NCI-H146 (cell line): ENCODE data around the gene TBC1D22B.
"Not testable (repeated sequence)": the region's sequence is repeated elsewhere in the genome, so short reads cannot be mapped to it uniquely, and the experiment has no call there.

ENCODE experiments used
- DNase-seq: peaks from one replicate; lab custom pipeline; 2025; lab: John Stamatoyannopoulos, UW

TBC1D22B gene

DNA sequence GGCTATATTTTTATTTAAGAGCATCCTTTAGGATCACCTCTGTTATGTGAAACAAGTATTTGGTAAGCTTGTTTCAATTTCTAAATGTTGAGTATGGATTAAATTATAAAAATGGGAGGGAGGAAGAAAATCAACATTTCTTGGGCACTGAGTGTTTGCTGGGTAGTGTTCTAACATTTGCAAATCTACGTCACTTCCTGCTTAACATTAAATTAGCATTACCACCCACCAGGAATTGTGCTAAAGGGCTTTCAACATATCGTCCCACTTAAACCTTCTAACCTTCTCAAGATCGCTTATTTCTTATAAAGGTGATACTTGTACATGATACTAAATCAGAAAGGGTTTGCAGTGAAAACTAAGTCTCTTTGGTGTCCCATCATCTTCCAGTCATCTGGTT, 8.3 kb downstream of the TBC1D22B start:
- DNase-seq, result no peak

DNA sequence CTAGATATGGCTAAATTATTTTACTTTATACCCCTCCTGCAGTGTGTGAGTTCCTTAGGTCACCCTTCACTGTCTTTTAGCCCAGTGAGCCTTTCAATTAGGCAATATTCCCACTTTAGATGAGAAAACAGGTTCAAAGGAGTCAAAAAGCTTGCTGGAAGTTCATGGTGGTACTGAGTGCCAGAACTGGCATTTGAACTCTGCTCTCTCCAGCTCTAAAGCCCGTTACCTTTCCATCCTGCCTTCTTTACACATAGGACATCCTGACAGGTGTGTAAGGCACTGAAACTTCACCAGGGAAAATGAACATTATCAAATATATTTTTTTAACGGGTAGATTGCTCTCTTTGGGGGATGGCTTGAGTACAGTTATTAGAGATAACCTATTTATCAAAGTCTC, 11.5 kb downstream of the TBC1D22B start:
- DNase-seq, result no peak

DNA sequence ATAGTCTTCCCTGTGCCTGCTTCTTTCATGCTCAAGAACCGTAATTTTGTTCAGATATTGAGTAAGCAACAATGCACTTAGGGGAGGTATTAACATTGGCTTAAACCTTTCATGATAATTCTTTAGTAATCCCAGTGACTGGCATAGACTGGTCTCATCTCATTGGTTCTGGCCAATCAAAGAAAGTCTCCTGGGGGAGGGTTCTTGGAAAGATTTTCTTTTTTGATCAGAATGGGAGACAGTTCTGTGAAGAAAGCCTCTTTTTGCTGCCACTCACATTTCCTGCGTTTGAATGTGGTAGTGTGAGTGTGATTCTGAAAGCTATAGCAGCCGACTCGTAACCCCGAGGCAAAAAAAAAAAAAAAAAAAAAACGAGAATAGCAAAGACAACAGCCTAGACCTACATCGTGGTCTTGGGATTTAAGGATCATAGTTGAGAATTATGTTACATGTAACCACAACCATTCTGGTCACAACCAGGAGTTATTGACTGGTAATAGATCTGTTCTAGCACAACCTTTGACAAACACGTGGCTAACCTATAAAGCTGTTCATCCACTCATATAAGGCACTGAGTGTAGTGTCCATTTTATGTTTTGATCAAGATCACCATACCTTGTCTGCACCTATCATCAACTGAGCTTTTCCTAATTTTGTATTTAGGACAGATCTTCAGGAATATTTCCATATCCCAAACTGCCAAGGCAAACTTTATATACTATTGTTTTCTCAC, 15.4 kb downstream of the TBC1D22B start:
- DNase-seq, result no peak

DNA sequence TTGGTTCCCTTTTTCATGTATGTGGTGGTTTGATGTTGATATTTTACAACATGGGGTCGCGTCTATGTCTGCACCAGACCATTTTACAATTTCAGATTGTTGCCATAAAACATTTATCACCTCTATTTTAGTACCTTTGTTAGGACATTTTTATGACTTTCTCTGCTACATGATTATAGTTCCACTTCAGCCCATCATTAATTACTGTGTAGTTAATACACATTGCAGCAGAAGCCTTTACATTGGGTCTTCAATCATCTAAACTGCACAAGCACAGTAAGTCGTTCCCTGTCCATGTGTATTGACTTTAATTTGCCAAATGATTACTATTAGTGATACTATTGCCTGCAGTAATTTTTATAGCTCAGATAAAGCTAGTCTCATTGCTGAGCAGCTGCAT, 16.1 kb downstream of the TBC1D22B start:
- no peak for DNase-seq

DNA sequence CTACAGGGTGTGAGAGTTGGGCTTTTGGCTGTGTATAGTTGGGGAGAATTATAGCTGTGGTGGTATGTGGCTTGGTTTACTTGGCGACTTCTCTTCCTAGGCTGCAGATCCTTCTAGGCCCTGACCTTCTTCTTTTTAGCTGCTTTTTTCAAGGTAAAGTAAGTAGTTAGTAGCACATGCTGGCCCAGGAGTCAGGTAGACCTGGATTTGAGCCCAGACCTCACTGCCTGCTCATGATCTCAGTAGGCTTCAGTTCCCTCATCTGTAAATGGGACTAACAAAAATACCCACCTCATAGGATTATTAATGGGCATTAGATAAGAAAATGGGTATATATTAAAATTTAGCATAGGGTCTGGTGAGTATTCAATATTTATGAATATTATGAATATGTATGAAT, 17.8 kb downstream of the TBC1D22B start:
- DNase-seq, result no peak

DNA sequence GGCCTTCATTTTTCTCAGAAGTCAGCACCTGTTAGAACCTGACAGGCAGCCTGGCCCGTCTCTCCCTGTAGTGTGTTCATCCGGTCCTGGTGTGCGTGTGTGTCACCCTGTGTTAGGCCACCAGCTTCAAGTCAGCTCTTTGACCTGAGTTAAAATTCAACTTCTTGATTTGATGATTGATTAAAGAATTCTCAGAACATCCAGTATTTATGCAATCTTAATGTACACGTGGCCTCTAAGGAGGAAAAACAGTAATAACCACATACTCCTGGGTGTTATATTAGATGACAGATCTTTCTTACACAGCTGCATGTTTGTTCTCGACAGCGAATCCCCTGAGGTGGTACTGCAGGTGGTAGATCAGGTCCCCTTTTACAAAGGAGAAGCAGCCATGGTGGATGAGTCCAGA, 19.4 kb downstream of the TBC1D22B start:
- no peak for DNase-seq

DNA sequence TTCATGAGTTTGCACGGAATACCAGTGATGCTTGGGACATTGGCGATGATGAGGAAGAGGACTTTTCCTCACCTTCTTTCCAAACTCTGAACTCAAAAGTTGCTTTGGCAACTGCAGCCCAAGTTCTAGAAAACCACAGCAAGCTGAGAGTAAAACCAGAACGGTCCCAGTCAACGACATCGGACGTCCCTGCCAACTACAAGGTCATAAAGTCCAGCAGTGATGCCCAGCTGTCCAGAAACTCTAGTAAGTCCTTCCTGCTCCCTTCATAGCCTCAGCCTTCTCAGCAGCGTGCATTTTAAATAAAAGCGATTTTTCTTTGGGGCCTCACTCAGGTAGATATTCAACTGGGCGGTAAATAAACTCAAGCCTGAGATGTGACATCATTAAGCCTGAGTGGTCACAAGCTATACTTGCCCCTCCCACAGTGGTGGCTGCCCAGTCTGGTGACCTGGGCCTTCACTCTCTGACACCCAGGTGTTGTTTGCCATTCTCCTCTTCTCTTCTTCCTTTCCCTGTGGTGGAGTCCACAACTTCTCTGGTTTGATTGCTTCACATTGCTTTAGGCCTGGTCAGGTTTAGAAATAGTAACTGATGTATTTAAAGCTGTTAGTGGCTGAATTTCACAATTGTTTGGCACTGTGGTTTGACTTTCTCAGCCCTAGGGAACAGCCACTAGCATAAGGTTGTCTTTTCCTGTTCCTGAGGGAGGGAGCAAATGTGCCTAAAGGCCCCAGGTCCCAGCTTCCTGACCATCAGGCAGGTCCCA, 22.0 kb downstream of the TBC1D22B start:
- DNase-seq, result no peak

DNA sequence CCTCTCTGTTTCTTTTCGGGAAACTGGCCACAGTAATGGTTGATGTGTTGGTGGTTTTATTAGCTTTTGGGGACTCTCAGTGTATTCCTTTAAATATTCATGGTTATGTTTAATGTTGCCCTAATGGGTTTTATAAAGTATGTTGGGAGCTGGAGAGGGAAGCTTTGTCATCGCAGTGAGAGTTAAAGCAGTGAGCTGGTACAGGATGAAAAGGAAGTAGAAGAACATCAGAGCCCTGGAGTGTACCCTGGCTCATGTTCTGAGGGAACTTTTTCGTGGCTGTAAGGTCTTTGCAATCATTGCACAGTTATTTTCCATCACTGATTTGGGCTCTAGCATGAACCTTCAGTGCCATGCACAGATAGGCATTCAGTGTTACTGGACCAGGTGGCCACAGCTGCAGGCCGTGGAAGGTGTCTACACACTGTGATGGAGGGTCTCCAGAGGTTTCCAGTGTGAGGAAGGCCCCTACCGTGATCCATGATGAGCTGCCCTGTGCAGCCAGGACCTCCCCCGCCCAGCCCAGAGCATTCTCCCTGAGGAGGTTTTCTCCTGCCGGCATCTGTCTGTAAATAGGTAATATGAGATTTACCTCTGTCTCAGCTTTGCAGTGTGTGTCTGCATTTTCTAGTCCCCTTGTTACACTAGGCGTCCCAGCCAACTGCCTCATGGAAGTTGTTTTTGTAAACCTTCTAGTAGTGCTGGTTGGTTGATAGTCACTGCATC, 22.8 kb downstream of the TBC1D22B start:
- DNase-seq, result no peak

DNA sequence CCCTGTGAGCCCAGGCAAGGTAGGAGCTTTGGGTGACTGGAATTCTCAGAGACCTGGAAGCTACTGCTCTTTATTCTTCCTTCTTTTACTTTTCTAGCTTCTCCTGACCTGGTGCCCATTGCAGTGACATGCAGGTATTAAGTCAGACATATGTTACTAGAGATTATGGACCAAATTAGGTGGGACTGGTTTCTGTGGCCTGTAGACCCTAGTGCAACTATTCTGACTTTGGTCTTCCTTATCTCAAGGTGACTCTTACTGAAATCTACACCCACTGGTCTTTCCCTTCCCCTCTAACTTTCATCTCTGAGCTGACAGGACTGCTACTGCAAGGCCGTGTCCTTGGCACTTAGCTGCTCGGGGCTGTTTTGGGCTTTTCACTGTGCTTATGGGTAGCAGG, 24.8 kb downstream of the TBC1D22B start:
- no peak for DNase-seq

DNA sequence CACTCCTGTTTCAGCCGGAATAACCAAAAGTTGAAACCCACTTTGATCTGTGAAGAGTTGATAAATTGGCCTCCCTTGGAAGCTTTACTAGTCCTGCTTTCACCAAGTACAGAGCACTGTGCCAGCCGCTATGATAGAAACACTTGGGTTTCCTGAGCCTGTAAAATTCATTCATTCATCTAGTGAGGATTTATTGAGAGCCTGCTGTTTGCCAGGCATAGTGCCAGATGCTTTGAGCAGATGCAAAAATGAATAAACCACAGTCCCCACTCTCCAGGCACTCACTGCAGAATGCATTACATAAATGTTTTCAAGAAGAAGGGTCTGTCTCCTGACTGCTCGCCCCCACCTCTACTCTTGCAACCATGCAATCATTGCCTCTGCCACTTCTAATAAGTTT, 25.7 kb downstream of the TBC1D22B start:
- DNase-seq, result no peak

DNA sequence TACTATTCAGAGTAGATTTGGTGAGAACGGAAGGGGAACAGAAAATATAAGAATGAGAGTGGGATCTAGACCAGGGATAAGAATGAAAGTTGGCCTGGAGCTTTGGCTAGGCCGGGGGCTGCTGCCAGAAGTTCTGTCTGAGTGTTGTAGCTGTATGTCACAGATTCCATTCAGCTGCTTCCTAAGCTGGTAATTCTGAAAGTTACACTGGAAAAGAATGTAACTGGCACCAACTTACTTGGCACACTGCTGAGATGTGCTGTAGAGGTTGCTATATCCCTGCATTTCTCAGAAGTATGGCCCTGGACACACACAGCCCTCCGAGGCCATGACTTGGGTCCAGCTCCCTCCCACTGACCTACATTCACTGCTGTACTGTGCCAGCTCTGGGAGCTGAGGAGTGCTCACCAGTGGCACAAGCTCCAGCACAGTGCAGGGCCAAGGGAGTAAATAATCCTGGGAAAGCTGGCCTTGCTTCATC, 26.1 kb downstream of the TBC1D22B start:
- no peak for DNase-seq

DNA sequence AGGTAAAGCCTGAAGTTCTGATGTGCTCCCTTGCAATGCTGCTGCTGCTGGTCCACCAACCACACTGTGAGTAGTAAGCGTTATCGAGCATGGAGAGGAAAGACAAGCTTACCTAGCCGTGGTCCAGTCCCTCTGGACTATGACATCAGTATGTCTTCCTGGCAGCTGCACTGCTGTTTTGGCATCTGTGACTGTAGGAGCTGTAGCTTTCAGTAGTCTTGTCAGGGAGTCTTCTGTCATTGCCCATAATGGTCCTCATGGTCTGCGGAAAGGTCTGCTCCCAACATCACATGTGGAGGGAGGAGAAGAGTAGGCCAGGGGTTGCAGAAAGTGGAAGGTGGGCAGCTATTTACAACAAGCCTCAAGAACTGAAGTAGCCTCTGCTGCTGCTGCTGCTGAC, 27.2 kb downstream of the TBC1D22B start:
- DNase-seq, result no peak

DNA sequence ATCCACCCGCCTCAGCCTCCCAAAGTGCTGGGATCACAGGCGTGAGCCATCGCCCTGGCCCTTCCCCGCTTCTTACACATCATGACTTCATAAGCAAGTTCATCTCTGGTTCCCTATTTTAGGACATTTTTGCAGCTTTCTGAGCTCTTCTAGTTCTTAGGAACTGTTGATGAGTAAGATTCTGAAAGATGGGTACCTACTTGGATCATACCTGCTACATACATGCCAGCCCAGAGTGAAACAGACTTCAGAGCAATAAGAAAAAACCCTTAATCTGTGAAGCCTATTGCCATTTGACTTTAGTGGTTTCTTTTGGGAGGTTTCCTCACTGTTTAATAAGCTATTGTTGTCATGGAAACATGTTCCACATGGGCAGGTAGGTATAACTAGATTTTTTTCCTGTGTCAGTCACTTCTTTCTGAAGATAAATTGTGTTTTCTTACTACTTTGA, 28.3 kb downstream of the TBC1D22B start:
- no peak for DNase-seq

DNA sequence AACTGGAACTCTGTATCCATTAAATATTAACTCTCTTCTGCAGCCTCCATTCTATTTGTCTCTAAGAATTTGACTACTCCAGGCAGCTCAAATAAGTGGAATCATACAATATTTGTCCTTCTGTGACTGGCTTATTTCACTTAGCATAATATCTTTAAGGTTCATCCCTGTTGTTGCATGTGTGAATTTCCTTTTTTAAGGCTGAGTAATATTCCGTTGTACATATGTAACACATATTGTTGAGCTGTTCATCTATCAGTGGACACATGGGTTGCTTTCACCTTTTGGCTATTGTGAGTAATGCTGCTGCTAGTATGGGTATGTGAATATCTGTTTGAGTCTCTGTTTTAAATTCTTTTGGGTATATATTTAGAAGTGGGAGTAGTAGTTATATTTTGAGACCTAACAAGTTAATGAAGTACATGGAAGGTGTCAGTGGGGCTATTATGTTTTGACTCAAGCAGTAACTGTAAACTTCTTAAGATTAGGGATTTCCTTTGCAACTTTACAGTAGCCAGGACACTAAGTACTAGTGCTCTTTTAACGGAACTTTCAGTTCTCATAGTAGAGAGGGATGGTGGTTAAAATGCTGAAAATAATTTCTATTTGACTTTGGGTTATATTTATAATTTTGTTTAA, 30.1 kb downstream of the TBC1D22B start:
- DNase-seq, result no peak

DNA sequence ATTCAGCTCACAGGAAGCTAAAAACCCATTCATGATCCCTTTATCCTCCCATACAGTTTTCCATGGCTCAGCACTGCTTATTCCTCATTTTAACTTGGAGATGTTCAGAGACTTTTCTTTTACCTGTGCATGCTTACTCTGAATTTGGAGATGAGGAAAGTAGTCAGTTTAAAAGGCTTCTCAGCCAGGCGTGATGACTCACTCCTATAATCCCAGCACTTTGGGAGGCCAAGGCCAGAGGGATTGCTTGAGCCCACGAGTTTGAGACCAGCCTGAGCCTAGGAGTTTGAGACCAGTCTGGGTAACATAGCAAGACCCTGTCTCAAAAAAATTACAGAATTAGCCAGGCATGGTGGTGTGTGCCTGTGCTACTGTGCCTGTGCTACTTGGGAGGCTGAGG, 30.7 kb downstream of the TBC1D22B start:
- DNase-seq, result no peak

DNA sequence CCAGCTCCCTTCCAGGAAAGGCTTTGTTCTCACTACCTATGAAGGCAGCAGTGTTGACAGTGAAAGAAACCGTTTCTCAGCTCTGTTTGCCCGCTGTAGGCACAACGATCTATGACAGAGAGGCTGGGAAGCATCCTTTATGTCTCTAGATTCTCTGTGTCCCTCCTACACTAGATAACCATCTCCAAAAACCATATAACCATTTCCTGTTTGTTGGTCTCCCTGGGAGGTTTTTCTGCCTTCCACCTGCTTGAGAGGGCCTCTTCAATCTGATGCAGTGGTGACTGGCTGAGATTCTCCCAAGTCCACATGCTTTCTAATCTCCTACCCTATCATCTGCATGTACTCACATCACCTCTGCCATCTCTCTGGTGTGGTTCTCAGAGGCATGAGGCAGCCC, 32.4 kb downstream of the TBC1D22B start:
- DNase-seq, result no peak

DNA sequence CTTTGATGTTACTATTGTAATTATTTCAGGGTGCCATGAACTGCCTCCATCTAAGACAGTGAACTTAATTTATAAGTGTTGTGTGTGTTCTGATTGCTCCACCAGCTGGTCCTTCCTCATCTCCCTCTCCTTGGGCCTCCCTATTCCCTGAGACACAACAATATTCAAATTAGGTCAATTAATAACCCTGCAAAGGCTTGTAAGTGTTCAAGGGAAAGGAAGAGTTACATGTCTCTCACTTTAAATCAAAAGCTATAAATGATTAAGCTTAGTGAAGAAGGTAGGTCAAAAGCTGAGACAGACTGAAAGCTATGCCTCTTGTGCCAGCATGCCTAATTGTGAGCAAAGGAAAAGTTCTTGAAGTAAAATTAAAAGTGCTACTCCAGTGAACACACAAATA, 35.9 kb downstream of the TBC1D22B start:
- no peak for DNase-seq

DNA sequence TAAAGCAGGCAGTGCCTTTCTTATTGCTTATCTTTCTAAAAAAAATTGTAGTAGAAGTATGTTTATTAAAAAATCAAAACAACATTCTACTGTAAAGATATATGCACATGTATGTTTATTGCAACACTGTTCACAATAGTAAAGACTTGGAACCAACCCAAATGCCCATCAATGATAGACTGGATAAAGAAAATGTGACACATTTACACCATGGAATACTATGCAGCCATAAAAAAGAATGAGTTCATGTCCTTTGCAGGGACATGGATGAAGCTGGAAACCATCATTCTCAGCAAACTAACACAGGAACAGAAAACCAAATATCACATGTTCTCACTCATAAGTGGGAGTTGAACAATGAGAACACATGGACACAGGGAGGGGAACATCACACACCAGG, 40.1 kb downstream of the TBC1D22B start:
- DNase-seq, result not testable (repeated sequence)

DNA sequence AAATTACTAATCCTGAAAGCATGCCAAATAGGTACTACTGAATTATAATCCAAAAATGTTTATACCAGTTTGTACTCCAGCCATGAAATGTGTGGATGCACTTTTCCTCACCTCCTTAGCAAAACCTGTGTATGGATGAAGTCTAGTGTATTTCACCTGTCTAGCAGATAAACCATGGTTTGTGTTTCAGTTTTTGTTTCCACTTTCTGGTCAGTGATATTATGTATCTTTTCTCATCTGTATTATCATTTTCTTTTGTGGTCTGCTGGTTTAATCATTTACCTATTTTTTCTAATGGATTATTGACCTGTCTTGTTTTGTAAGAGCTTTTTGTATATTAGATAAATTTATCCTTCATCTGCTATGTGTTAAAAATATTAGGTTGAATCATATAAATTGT, 41.4 kb downstream of the TBC1D22B start:
- DNase-seq, result no peak

DNA sequence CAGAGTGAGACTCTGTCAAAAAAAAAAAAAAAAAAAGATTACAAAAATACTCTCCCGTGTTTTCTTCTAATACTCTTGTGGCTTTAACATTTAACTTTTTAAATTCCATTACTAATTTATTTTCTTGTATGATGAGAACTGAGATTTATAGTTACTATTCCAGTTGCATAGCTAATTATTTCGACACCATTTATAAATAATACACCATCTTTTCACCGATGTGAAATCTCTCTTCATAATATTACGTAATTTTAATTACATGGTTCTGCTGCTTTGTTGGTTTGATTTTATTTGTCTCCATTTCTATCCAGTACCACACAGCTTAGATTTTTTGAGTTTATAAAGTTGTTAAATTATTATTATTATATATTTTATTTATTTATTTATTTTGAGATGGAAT, 42.4 kb downstream of the TBC1D22B start:
- DNase-seq, result no peak

DNA sequence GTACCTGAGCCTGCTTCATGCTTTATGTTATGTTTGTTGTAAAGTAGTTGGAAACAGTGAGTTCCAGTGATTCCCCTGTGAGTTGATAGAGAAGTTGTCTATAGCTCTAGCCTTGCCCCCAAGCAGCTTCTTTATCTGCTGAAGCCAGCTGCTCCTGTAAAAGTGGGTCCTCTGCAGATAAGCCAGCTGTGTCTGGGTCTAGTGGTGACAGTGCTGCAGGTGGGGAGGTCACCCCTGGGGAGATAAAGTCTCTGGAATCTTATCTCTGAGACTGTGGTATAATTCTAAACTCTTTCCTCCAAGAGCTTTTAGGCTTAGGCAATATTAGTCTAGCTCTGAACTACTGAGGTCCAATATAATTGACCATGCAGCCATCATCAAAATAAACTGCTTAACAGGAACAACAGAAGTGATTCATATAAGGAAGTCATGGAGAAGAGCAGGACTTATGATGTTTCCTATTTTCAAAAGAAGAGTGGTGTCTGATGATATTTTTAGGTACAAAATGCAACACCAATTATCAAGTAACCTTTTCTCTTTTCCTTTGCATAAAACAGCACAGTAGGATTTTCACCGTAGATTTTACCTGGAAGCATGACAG, 44.6 kb downstream of the TBC1D22B start:
- no peak for DNase-seq

DNA sequence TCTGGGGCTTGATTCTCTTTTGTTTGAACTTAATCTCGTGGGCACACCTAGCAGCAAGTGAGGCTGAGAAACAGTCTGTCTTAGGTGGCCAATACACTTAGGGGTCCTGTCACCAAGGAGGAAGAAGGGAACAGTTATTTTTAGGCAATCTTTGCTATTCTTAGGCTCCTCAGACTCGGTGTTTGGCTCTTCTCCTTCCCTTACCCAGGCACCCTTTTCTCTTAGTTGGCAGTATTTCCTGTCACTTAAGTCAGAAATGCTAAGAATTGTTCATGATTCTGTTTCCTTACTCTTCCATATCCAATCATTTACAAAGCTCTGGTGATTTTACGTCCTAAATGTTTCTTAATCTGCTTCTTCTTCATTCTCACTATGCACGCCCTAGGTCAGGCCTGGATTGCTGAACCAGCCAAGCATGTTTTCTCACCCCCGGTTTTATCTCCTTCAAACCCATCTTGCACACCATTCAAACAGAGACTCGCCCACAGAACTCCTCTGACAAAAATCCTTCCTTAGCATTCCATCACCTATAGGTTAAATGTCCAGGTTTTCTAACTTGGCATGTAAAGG, 45.6 kb downstream of the TBC1D22B start:
- DNase-seq, result no peak
